K562 (cell line): ENCODE results near the gene ZNF768. TPM values are rescaled to one million over a fixed set of nuclear protein-coding genes. Genes with fewer than 3 reads are reported as not detected.
A peak's percentile ranks its signal among the peaks of the same experiment; 100 is the strongest.

Experiments
- CC2D1A ChIP-seq: fragments of 450-650 bp; IDR thresholded peaks from 2 replicates; pipeline ENCODE4 v1.6.1; 2017; ENCODE audit warnings: mild to moderate bottlenecking
- ELF2 ChIP-seq: fragments of 250-450 bp; sonication (Bioruptor Pico); IDR thresholded peaks from 2 replicates; pipeline ENCODE4 v1.5.0; 2021; ENCODE audit warnings: mild to moderate bottlenecking
- ETV5 ChIP-seq: sonication (generic); formaldehyde crosslinking; IDR thresholded peaks from 2 replicates; pipeline ENCODE4 v1.4.0; 2020; ENCODE audit warnings: low read depth, mild to moderate bottlenecking, missing genetic modification reagents
- HMGN3 ChIP-seq: IDR thresholded peaks from 2 replicates; pipeline ENCODE4 v1.6.1; 2011; ENCODE audit warnings: borderline replicate concordance, low read depth, mild to moderate bottlenecking, mixed read lengths, low read length; ENCODE audit not compliant: insufficient read length; ENCODE audit errors: extremely low read depth
- KAT7 ChIP-seq: sonication (generic); formaldehyde crosslinking; IDR thresholded peaks from 2 replicates; pipeline ENCODE4 v1.8.0; 2022; ENCODE audit warnings: missing genetic modification reagents, mild to moderate bottlenecking, borderline replicate concordance
- LARP7 ChIP-seq: fragments of 450-650 bp; IDR thresholded peaks from 2 replicates; pipeline ENCODE4 v1.6.1; 2016
- MBD2 ChIP-seq: sonication (generic); IDR thresholded peaks from 2 replicates; pipeline ENCODE4 v1.6.1; 2016; ENCODE audit warnings: low read depth, borderline replicate concordance
- NRF1 ChIP-seq, 2 experiments: fragments of 450-650 bp; IDR thresholded peaks in 1 of 2; conservative IDR thresholded peaks in 1 of 2; 2 replicates each; pipeline ENCODE4 v1.6.1; 2014; ENCODE audit warnings: mild to moderate bottlenecking in 2 of 2
- THAP12 ChIP-seq: fragments of 250-450 bp; sonication (Bioruptor Pico); IDR thresholded peaks from 2 replicates; pipeline ENCODE4 v1.9.0; 2021; ENCODE audit warnings: mild to moderate bottlenecking, inconsistent platforms
- ZBTB33 ChIP-seq: sonication (generic); formaldehyde crosslinking; IDR thresholded peaks from 2 replicates; pipeline ENCODE4 v1.8.1; 2023; ENCODE audit warnings: mild to moderate bottlenecking, missing genetic modification reagents
- polyA plus RNA-seq, 8 experiments: library from polyadenylated mRNA; depleted of rRNA in 4 of 8; stranded (reverse) in 5 of 8; unstranded in 3 of 8; fragments of >200 nt; fragmentation: Nextera tagmentation in 2 of 8; fragmentation: Illumina TruSeq in 1 of 8; extraction: Ambion mirVana in 2 of 8; extraction: Trizol in 1 of 8; gene quantifications; 2 replicates each; pipeline versions ENCODE4 v1.2.1 to v1.2.3, GENCODE V29; 2011 to 2014; ENCODE audit warnings: inconsistent platforms in 1 of 8, missing spikeins in 1 of 8
- total RNA-seq, 7 experiments: library from RNA; depleted of rRNA in 6 of 7; stranded (reverse); fragments of >200 nt in 6 of 7; fragmentation: Illumina TruSeq in 2 of 7; extraction: Trizol in 2 of 7; gene quantifications; 2 replicates each; pipeline versions ENCODE4 v1.2.1 to v1.2.3, GENCODE V29; 2011 to 2021; ENCODE audit warnings: low replicate concordance in 1 of 7
- TF ChIP-seq, protein P1 (sequence below): fragments of 200-600 bp; sonication (generic); IDR thresholded peaks from one replicate; pipeline ENCODE4 v1.6.1; 2012; ENCODE audit warnings: mild to moderate bottlenecking, low read depth, low read length, inconsistent platforms

The ZNF768 gene
- total and polyA plus RNA-seq, 9 of the 15 experiments (the other 6 are each of a cell fraction or from before 2014, with no cell fraction given): 0.13 to 50.7 (median 26.9) TPM

DNA sequence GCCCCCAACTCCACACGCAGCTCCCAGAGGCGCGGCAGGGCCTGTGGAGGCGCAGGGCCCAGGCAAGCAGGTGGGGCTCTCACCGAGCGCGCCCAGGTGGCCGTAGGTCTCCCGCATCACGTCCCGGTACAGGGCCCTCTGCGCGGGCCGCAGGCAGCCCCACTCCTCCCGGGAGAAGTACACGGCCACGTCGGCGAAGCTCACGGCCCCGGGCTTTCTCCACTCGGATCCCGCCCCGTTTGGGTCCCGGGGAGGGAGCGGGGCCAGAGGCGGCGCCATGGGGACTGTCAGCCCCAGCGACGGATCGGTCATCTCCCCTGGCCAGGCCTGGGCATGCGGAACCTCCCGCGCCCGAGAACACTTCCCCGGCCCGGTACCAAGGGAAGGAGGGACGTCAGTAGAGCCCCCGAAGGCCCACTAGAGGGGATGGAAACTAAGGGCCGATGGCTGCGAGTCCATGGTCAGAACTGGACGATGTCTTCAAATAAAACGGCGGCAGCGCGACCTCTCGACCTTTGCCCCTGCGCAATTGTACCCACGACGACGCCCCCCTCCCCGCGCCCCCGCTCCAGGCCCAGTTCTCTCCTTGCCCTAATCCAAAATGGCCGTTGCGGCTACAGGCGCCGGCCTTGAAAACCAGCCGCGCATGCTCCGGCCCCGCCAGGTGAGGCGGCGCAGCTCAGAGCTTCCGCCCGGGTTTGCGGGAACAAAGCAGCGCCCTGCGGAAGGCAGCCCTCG, 8.2 kb upstream of the ZNF768 start, which contains the start of gene ZNF747 (continued):
- peak; percentile 47; the same call in 1 of the 2 replicates for TF ChIP-seq THAP12 (CRISPR knock-in tag)
- TF ChIP-seq HMGN3: peak; percentile 49
- no peak for TF ChIP-seq LARP7
- peak; percentile 99 for TF ChIP-seq ELF2
- peak; percentile 48; the same call in 1 of the 2 replicates for TF ChIP-seq KAT7 (CRISPR knock-in tag)
- TF ChIP-seq MBD2: peak; percentile 78
- TF ChIP-seq ZBTB33 (CRISPR knock-in tag): peak; percentile 81; the same call in 1 of the 2 replicates
- peak; percentile 97 for TF ChIP-seq NRF1 (conservative IDR thresholded peaks at IDR 0.05 in 1 of 2, IDR thresholded peaks at IDR 0.05 in 1 of 2)
- no peak for TF ChIP-seq CC2D1A
- TF ChIP-seq, protein P1, sequence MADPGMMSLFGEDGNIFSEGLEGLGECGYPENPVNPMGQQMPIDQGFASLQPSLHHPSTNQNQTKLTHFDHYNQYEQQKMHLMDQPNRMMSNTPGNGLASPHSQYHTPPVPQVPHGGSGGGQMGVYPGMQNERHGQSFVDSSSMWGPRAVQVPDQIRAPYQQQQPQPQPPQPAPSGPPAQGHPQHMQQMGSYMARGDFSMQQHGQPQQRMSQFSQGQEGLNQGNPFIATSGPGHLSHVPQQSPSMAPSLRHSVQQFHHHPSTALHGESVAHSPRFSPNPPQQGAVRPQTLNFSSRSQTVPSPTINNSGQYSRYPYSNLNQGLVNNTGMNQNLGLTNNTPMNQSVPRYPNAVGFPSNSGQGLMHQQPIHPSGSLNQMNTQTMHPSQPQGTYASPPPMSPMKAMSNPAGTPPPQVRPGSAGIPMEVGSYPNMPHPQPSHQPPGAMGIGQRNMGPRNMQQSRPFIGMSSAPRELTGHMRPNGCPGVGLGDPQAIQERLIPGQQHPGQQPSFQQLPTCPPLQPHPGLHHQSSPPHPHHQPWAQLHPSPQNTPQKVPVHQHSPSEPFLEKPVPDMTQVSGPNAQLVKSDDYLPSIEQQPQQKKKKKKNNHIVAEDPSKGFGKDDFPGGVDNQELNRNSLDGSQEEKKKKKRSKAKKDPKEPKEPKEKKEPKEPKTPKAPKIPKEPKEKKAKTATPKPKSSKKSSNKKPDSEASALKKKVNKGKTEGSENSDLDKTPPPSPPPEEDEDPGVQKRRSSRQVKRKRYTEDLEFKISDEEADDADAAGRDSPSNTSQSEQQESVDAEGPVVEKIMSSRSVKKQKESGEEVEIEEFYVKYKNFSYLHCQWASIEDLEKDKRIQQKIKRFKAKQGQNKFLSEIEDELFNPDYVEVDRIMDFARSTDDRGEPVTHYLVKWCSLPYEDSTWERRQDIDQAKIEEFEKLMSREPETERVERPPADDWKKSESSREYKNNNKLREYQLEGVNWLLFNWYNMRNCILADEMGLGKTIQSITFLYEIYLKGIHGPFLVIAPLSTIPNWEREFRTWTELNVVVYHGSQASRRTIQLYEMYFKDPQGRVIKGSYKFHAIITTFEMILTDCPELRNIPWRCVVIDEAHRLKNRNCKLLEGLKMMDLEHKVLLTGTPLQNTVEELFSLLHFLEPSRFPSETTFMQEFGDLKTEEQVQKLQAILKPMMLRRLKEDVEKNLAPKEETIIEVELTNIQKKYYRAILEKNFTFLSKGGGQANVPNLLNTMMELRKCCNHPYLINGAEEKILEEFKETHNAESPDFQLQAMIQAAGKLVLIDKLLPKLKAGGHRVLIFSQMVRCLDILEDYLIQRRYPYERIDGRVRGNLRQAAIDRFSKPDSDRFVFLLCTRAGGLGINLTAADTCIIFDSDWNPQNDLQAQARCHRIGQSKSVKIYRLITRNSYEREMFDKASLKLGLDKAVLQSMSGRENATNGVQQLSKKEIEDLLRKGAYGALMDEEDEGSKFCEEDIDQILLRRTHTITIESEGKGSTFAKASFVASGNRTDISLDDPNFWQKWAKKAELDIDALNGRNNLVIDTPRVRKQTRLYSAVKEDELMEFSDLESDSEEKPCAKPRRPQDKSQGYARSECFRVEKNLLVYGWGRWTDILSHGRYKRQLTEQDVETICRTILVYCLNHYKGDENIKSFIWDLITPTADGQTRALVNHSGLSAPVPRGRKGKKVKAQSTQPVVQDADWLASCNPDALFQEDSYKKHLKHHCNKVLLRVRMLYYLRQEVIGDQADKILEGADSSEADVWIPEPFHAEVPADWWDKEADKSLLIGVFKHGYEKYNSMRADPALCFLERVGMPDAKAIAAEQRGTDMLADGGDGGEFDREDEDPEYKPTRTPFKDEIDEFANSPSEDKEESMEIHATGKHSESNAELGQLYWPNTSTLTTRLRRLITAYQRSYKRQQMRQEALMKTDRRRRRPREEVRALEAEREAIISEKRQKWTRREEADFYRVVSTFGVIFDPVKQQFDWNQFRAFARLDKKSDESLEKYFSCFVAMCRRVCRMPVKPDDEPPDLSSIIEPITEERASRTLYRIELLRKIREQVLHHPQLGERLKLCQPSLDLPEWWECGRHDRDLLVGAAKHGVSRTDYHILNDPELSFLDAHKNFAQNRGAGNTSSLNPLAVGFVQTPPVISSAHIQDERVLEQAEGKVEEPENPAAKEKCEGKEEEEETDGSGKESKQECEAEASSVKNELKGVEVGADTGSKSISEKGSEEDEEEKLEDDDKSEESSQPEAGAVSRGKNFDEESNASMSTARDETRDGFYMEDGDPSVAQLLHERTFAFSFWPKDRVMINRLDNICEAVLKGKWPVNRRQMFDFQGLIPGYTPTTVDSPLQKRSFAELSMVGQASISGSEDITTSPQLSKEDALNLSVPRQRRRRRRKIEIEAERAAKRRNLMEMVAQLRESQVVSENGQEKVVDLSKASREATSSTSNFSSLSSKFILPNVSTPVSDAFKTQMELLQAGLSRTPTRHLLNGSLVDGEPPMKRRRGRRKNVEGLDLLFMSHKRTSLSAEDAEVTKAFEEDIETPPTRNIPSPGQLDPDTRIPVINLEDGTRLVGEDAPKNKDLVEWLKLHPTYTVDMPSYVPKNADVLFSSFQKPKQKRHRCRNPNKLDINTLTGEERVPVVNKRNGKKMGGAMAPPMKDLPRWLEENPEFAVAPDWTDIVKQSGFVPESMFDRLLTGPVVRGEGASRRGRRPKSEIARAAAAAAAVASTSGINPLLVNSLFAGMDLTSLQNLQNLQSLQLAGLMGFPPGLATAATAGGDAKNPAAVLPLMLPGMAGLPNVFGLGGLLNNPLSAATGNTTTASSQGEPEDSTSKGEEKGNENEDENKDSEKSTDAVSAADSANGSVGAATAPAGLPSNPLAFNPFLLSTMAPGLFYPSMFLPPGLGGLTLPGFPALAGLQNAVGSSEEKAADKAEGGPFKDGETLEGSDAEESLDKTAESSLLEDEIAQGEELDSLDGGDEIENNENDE: no peak
- peak; percentile 65 for TF ChIP-seq ETV5
